CD4-positive, alpha-beta T cell (primary cell): ENCODE results near the gene TVP23A. TPM values are rescaled to one million over a fixed set of nuclear protein-coding genes. Genes with fewer than 3 reads are reported as not detected.

Experiments
- ATAC-seq: fragments of 200-7000 bp; cut with Tn5 transposase; one replicate; pipeline ENCODE4 v1.10.0; 2022; ENCODE audit warnings: mild to moderate bottlenecking; ENCODE audit not compliant: poor library complexity
- CTCF ChIA-PET: fragments of 350-600 bp; sonication (Branson Sonifier 250); formaldehyde crosslinking; loops from one replicate; lab custom pipeline; 2021; ENCODE audit warnings: antibody characterized with exemption, inconsistent platforms; lab: Charles Lee
- POLR2A ChIA-PET: fragments of 350-600 bp; sonication (Branson Sonifier 250); formaldehyde crosslinking; loops from one replicate; lab custom pipeline; 2021; ENCODE audit warnings: antibody characterized with exemption, inconsistent platforms; lab: Charles Lee
- DNase-seq, 14 experiments: peaks; one replicate each; pipeline ENCODE4 v3.0.0-alpha.2; 2013 to 2020; ENCODE audit warnings: mixed read lengths in 2 of 14
- H3K27ac ChIP-seq, 2 donors: one replicate each; pipeline versions ENCODE4 v1.5.1 to v1.7.0; 2013; ENCODE audit warnings: low read length in 2 of 2, low read depth in 1 of 2, mild to moderate bottlenecking in 1 of 2
- H3K27me3 ChIP-seq, 2 experiments: 1 replicate in 1 of 2; 2 replicates in 1 of 2; pipeline versions ENCODE4 v1.6.1 to v1.7.0; 2013; ENCODE audit warnings: low read length in 2 of 2, control low read depth in 1 of 2, mild to moderate bottlenecking in 1 of 2, moderate library complexity in 1 of 2; ENCODE audit not compliant: insufficient read depth in 2 of 2, control insufficient read depth in 1 of 2
- H3K36me3 ChIP-seq: one replicate; pipeline ENCODE4 v1.6.1; 2013; ENCODE audit warnings: low read length, control low read depth; ENCODE audit not compliant: insufficient read depth
- H3K4me1 ChIP-seq: one replicate; pipeline ENCODE4 v1.6.1; 2013; ENCODE audit warnings: low read length, control low read depth; ENCODE audit not compliant: insufficient read depth
- H3K4me3 ChIP-seq: one replicate; pipeline ENCODE4 v1.5.1; 2013; ENCODE audit warnings: mild to moderate bottlenecking, low read length, moderate library complexity
- H3K9me3 ChIP-seq, 2 experiments: 1 replicate in 1 of 2; 2 replicates in 1 of 2; pipeline versions ENCODE4 v1.6.1 to v1.7.0; 2013; ENCODE audit warnings: low read length in 2 of 2, mild to moderate bottlenecking in 2 of 2, control low read depth in 1 of 2, moderate library complexity in 1 of 2; ENCODE audit not compliant: control insufficient read depth in 1 of 2, insufficient read depth in 1 of 2
- H3K27ac Mint-ChIP-seq: one replicate; pipeline ENCODE4 v1.8.0; 2020; ENCODE audit warnings: mixed read lengths
- H3K27me3 Mint-ChIP-seq: one replicate; pipeline ENCODE4 v1.8.0; 2021; ENCODE audit warnings: mixed read lengths
- H3K36me3 Mint-ChIP-seq: one replicate; pipeline ENCODE4 v1.8.0; 2021; ENCODE audit warnings: low read depth, mixed read lengths
- H3K4me1 Mint-ChIP-seq: one replicate; pipeline ENCODE4 v1.8.0; 2021; ENCODE audit warnings: low read depth, mixed read lengths
- H3K4me3 Mint-ChIP-seq: one replicate; pipeline ENCODE4 v1.8.0; 2020; ENCODE audit warnings: mild to moderate bottlenecking, mixed read lengths
- H3K9me3 Mint-ChIP-seq: one replicate; pipeline ENCODE4 v1.8.0; 2020; ENCODE audit warnings: mixed read lengths
- CTCF ChIP-seq: fragments of 200-600 bp; IDR thresholded peaks from one replicate; pipeline ENCODE4 v1.8.0; 2022; ENCODE audit warnings: antibody characterized with exemption, mild to moderate bottlenecking
- intact Hi-C, 2 experiments: fragments of 100-400 bp; cut with DNase I in 1 of 2; cut with micrococcal nuclease in 1 of 2; formaldehyde crosslinking; loops; one replicate each; pipeline versions ENCODE4 v1.15.1 to v1.9.0; 2023 to 2025; cut with DNase I, micrococcal nuclease
- total RNA-seq, 174 experiments: library from RNA in 2 of 174; stranded (reverse) in 2 of 174; gene quantifications; one replicate each; pipeline ENCODE4 v1.2.3 and lab custom pipeline; 2021 to 2026

The TVP23A gene
- total RNA-seq, 2 experiments from 2014 or later, result not detected

DNA sequence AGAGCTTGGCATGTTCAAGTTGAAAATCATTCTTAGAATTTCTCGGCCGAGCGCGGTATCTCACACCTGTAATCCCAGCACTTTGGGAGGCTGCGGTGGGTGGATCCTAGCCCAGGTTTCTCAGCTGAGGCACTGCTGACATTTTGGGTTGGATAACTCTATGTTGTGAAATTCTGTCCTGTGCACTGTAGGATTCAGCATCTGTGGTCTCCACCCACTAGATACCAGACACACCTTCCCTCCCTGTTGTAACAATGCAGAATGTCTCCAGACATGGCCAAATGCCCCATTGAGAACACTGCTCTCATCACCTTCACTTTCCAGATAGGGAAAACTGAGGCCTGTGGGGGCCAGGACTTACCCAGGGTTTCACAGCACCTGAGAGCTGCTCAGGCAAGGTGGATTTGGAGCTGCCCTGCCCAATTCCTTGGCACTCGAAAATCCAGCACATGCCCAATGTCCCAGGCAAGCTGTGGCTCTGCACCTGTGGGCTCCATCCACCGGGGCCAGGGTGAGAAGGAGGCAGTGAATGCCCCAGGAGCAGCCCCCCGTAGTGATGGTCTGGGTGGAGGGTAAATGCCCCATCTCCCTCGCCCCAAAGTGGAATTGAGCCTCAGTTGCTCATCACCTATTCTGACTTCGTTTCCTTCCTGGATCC is 20.2 kb upstream of the TVP23A start:
- H3K27ac ChIP-seq, result no peak overlapping the region
- no peak for TF ChIP-seq CTCF
- no peaks in the 10 kb centered on the region for H3K36me3 Mint-ChIP-seq
- H3K27me3 ChIP-seq, result no peaks in the 10 kb centered on the region
- peaks cover 9% of the 10 kb centered on the region for H3K27me3 Mint-ChIP-seq
- ATAC-seq, result no peak
- no peaks in the 10 kb centered on the region for H3K9me3 ChIP-seq
- H3K4me3 ChIP-seq, result no peak overlapping the region
- H3K4me3 Mint-ChIP-seq, result no peak overlapping the region
- intact Hi-C loops, result no loop called here
- ChIA-PET POLR2A (no interaction called here), CTCF (no interaction called here)
- H3K27ac Mint-ChIP-seq, result no peak overlapping the region
- H3K36me3 ChIP-seq, result no peaks in the 10 kb centered on the region
- H3K9me3 Mint-ChIP-seq, result peaks cover 6% of the 10 kb centered on the region
- no peaks in the 10 kb centered on the region for H3K4me1 Mint-ChIP-seq
- no peaks in the 10 kb centered on the region for H3K4me1 ChIP-seq
- DNase-seq, result no peak

DNA sequence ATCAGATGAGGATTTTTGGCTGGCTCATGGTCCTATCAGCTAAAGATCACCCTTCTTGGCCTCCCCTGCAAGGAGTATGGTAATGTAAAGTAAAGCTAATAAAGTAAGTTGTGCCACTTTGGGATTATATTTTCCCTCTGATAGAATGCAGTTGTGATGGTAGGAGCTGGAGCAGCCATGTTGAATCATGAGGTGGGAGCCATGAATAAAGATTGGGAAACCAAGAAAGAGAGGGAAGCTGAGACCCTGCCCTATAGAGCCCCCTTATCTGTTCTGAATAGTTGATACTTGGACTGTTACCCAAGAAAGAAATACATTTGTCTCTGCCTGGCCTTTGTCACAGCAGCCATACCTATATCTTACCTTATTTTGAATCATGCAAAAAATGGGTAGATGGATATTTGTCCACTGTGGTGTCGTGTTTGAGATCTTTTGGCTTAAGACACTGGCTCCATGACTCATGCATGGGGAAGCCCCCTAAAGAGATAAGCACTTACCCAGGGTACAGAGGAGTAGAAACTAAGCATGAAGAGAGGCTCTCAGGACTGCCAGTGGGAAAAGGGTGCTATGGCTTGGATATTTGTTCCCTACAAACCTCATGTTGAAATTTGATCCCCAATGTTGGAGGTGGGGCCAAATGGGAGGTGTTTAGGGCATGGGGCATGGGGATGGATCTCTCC is 17.7 kb upstream of the TVP23A start:
- no peak for ATAC-seq
- DNase-seq, result no peak
- H3K27ac Mint-ChIP-seq, result no peak overlapping the region
- no peak for TF ChIP-seq CTCF
- intact Hi-C loops, result no loop called here
- Histone ChIP-seq H3K9me3 (no peaks in the 10 kb centered on the region), H3K27me3 (no peaks in the 10 kb centered on the region), H3K36me3 (no peaks in the 10 kb centered on the region), H3K27ac (no peak overlapping the region), H3K4me1 (no peaks in the 10 kb centered on the region), H3K4me3 (no peak overlapping the region)
- ChIA-PET CTCF (no interaction called here), POLR2A (no interaction called here)
- peaks cover 6% of the 10 kb centered on the region for H3K9me3 Mint-ChIP-seq
- H3K4me1 Mint-ChIP-seq, result no peaks in the 10 kb centered on the region
- H3K4me3 Mint-ChIP-seq, result no peak overlapping the region
- H3K36me3 Mint-ChIP-seq, result no peaks in the 10 kb centered on the region
- peaks cover 9% of the 10 kb centered on the region for H3K27me3 Mint-ChIP-seq

GRCh38 chr16:10835281-10835931 is 16.8 kb upstream of the TVP23A start:
- Mint-ChIP-seq H3K4me3 (no peak overlapping the region), H3K27ac (no peak overlapping the region), H3K4me1 (no peaks in the 10 kb centered on the region), H3K9me3 (peaks cover 6% of the 10 kb centered on the region), H3K36me3 (no peaks in the 10 kb centered on the region), H3K27me3 (peaks cover 9% of the 10 kb centered on the region)
- H3K27me3 ChIP-seq, result no peaks in the 10 kb centered on the region
- H3K9me3 ChIP-seq, result no peaks in the 10 kb centered on the region
- intact Hi-C loops, result no loop called here
- DNase-seq (no peak), ATAC-seq (no peak)
- no peaks in the 10 kb centered on the region for H3K36me3 ChIP-seq
- H3K4me1 ChIP-seq, result no peaks in the 10 kb centered on the region
- no peak overlapping the region for H3K4me3 ChIP-seq
- no peak for TF ChIP-seq CTCF
- ChIA-PET CTCF (no interaction called here), POLR2A (no interaction called here)
- H3K27ac ChIP-seq, result no peak overlapping the region
